VCaP (cell line): ENCODE data around the gene PIGA.
A peak's percentile ranks its signal among the peaks of the same experiment; 100 is the strongest.

Experiments used
- H3K27ac ChIP-seq: fragments of 450-650 bp; 2 replicates; pipeline ENCODE4 v1.5.1; 2017
- CTCF ChIP-seq: fragments of 450-650 bp; conservative IDR thresholded peaks from 2 replicates; pipeline ENCODE4 v1.5.1; 2017; ENCODE audit warnings: mild to moderate bottlenecking, moderate library complexity

PIGA gene

GRCh38 chrX:15359701-15360100 is 24.4 kb upstream of the PIGA start:
- no peak overlapping the region for H3K27ac ChIP-seq

GRCh38 chrX:15358533-15358932 is 23.2 kb upstream of the PIGA start:
- no peak for TF ChIP-seq CTCF
- H3K27ac ChIP-seq: no peak overlapping the region

More at GRCh38 chrX:15359701-15360100, 24.4 kb upstream of the PIGA start:
- TF ChIP-seq CTCF: no peak

- no peak overlapping the region for H3K27ac ChIP-seq
- TF ChIP-seq CTCF: no peak
These were observed 21.1 kb upstream of the PIGA start for GRCh38 chrX:15356444-15356843.

- H3K27ac ChIP-seq: peak overlapping the region; percentile 64
- no peak for TF ChIP-seq CTCF
These were observed 15.1 kb upstream of the PIGA start for GRCh38 chrX:15350329-15350996.

- peak overlapping the region; percentile 64 for H3K27ac ChIP-seq
- peak; percentile 76 for TF ChIP-seq CTCF
These were observed 13.7 kb upstream of the PIGA start for GRCh38 chrX:15349046-15349445.

- H3K27ac ChIP-seq: no peak overlapping the region
- TF ChIP-seq CTCF: no peak
These were observed 10.7 kb upstream of the PIGA start for GRCh38 chrX:15345976-15346375.

GRCh38 chrX:15344106-15344505 is 8.8 kb upstream of the PIGA start:
- no peak overlapping the region for H3K27ac ChIP-seq
- TF ChIP-seq CTCF: no peak
